ENCODE data around the gene ADGRG3. TPM values are rescaled to one million over a fixed set of nuclear protein-coding genes. Genes with fewer than 3 reads are reported as not detected.

Gene ADGRG3
- total RNA-seq, 1 experiment from 2014 or later, result 0.46 TPM

- H3K79me1 ChIP-seq (ENCODE audit: insufficient read depth, low read depth, low read length, poor library complexity, severe bottlenecking), result no peaks in the 10 kb centered on the region
- no peak overlapping the region for H3K27ac ChIP-seq (ENCODE audit: insufficient read length, low read depth, low read length)
- no peak overlapping the region for H4K5ac ChIP-seq (ENCODE audit: insufficient read length, low read depth, low read length)
Observed at GRCh38 chr16:57699481-57699880, 31.4 kb downstream of the ADGRG3 start.

More at GRCh38 chr16:57699481-57699880, 31.4 kb downstream of the ADGRG3 start:
- Histone ChIP-seq H2BK120ac (ENCODE audit: low read depth, low read length, poor library complexity, severe bottlenecking) (no peak overlapping the region), H3K14ac (ENCODE audit: insufficient read depth, low read length) (no peak overlapping the region), H4K91ac (ENCODE audit: insufficient read length, low read depth, low read length) (no peak overlapping the region), H4K20me1 (ENCODE audit: control insufficient read depth, insufficient read depth, insufficient read length) (no peaks in the 10 kb centered on the region), H3K56ac (ENCODE audit: insufficient read length, low read depth, low read length) (no peak overlapping the region), H3K79me2 (ENCODE audit: insufficient read depth, low read length) (no peaks in the 10 kb centered on the region), H3K18ac (ENCODE audit: insufficient read length, low read depth, low read length) (no peak overlapping the region), H2BK15ac (ENCODE audit: low read depth, low read length) (no peak overlapping the region), H2BK12ac (ENCODE audit: insufficient read length, low read depth, low read length) (no peak overlapping the region), H3K4ac (ENCODE audit: low read depth, low read length) (no peak overlapping the region), H3K23ac (ENCODE audit: insufficient read length, low read depth, low read length) (no peak overlapping the region), H2BK20ac (ENCODE audit: low read depth, low read length, poor library complexity, severe bottlenecking) (no peak overlapping the region), H3K27me3 (ENCODE audit: insufficient read depth, low read length) (no peaks in the 10 kb centered on the region), H2AFZ (ENCODE audit: low read length) (no peak overlapping the region), H3K23me2 (ENCODE audit: insufficient read length, low read depth, low read length, poor library complexity, severe bottlenecking) (no peaks in the 10 kb centered on the region), H4K8ac (replicated peaks; ENCODE audit: insufficient read length, low read depth, low read length) (no peak overlapping the region), H3T11ph (ENCODE audit: low read length) (no peak overlapping the region), H3K4me2 (ENCODE audit: insufficient read depth, insufficient read length, low read length) (no peak overlapping the region), H3K9me3 (ENCODE audit: control insufficient read depth, low read depth, low read length) (no peaks in the 10 kb centered on the region), H2BK5ac (ENCODE audit: insufficient read length, low read length) (no peak overlapping the region), H3K9ac (ENCODE audit: extremely low read depth, insufficient read length, low read length) (no peak overlapping the region), H3K4me1 (ENCODE audit: insufficient read depth, low read length) (no peaks in the 10 kb centered on the region), H2AK5ac (ENCODE audit: insufficient read length, low read length) (no peak overlapping the region)
- DNase-seq, result no peak
- Mint-ChIP-seq H3K4me1 (peaks cover 8 to 17% of the 10 kb centered on the region in 2 experiments), H3K4me3 (no peak overlapping the region), H3K27me3 (ENCODE audit: low read depth) (peaks cover 7% of the 10 kb centered on the region), H3K36me3 (ENCODE audit: insufficient read depth in 1 of 3, low read depth in 3 of 3) (no peaks in the 10 kb centered on the region), H3K9me3 (no peaks in the 10 kb centered on the region), H3K27ac (no peak overlapping the region)
- no peak for TF ChIP-seq CTCF (conservative IDR thresholded peaks at IDR 0.05)
- WGBS (ENCODE audit: extremely low coverage, insufficient read length, low lambda C conversion rate), result no CpG with 5 or more reads among the region's 3 CpGs
